Activated naive CD4-positive, alpha-beta T cell treated with anti-CD3 and anti-CD28 coated beads, Interleukin-2, amount 50 U/mL, for 24 hours (primary cell): ENCODE measurements around the gene SALL1.

Source experiments
- H3K27ac Mint-ChIP-seq: one replicate; pipeline ENCODE4 v1.8.0; 2021; ENCODE audit warnings: mild to moderate bottlenecking, mixed read lengths
- H3K27me3 Mint-ChIP-seq: one replicate; pipeline ENCODE4 v1.8.0; 2021; ENCODE audit warnings: mixed read lengths
- H3K36me3 Mint-ChIP-seq: one replicate; pipeline ENCODE4 v1.8.0; 2021; ENCODE audit warnings: mixed read lengths
- H3K4me1 Mint-ChIP-seq: one replicate; pipeline ENCODE4 v1.8.0; 2021; ENCODE audit warnings: mixed read lengths
- H3K4me3 Mint-ChIP-seq: one replicate; pipeline ENCODE4 v1.8.0; 2021; ENCODE audit warnings: mild to moderate bottlenecking, mixed read lengths
- H3K9me3 Mint-ChIP-seq: one replicate; pipeline ENCODE4 v1.8.0; 2021; ENCODE audit warnings: mixed read lengths

Gene SALL1

DNA sequence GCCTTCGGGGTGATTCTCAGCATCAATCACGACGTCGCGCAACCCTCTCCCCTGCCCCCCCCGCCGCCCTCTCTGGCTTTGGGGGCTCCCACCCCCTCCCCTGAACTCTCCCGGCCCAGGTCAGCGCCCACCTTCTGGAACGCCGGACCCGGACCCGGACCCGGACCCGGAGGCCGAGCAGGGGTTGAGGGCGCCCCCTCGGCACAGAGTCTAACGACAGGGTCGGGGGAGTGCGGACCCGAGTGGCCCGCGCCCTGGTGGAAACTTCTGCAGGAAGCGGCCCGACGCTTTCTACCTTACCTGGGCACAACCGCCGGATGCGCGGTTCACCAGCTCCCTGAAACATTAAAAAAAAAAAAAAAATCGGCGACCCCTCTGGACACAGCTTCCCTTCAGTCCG, 16.2 kb downstream of the SALL1 start:
- no peaks in the 10 kb centered on the region for H3K4me1 Mint-ChIP-seq
- H3K27ac Mint-ChIP-seq: no peak overlapping the region
- H3K4me3 Mint-ChIP-seq: no peak overlapping the region
- H3K27me3 Mint-ChIP-seq: peaks cover 30% of the 10 kb centered on the region
- no peaks in the 10 kb centered on the region for H3K9me3 Mint-ChIP-seq
- H3K36me3 Mint-ChIP-seq: no peaks in the 10 kb centered on the region

DNA sequence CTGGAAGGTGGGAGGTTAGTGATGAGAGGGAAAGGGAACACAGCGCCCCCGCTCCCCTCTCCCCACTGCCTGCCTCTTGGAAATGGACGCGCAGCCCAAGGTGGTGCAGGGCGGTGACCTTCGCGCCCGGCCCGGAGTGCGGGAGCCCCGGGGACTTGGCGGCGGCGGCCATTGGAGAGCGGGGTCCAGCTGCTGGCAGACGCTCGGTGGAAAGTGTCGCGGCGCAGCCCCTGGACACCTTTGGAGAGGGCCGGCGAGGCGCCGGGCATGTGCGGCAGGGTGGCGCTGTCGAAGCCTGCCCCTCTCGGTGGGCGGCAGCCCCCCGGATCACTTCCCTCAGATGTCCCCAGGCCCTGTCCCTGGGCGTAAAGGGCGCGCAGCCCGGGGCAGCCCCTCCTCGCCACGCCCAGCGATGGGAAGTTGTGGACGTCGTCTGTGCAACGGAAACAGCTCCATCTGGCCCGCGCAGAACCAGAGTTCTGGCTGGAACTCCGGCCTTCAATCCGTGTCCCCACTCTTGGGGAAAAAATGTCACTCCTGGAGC, 16.7 kb downstream of the SALL1 start:
- no peaks in the 10 kb centered on the region for H3K4me1 Mint-ChIP-seq
- no peak overlapping the region for H3K4me3 Mint-ChIP-seq
- no peaks in the 10 kb centered on the region for H3K36me3 Mint-ChIP-seq
- no peak overlapping the region for H3K27ac Mint-ChIP-seq
- H3K27me3 Mint-ChIP-seq: peaks cover 27% of the 10 kb centered on the region
- no peaks in the 10 kb centered on the region for H3K9me3 Mint-ChIP-seq

DNA sequence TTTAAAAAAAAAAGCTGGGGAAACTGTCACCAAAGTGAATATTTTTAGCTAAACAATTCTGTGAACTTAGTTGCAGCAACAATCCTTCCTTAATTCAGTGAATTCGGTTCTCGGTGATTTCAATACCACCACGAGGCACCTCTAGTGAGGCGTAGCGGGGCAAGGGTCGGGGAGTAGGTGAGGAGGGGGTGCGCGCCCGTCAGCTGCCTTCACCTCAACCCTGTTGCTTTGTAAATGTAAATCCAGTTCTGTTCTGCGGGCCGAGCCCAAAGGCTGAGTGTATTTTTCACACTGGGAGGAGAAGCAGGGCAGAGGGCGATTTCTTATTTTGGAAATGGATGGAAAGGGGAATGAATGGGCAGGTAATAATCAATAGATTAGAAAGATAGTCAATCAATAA, 17.4 kb downstream of the SALL1 start:
- Mint-ChIP-seq H3K4me3 (no peak overlapping the region), H3K27me3 (peaks cover 24% of the 10 kb centered on the region), H3K9me3 (no peaks in the 10 kb centered on the region), H3K27ac (no peak overlapping the region), H3K4me1 (no peaks in the 10 kb centered on the region), H3K36me3 (no peaks in the 10 kb centered on the region)

DNA sequence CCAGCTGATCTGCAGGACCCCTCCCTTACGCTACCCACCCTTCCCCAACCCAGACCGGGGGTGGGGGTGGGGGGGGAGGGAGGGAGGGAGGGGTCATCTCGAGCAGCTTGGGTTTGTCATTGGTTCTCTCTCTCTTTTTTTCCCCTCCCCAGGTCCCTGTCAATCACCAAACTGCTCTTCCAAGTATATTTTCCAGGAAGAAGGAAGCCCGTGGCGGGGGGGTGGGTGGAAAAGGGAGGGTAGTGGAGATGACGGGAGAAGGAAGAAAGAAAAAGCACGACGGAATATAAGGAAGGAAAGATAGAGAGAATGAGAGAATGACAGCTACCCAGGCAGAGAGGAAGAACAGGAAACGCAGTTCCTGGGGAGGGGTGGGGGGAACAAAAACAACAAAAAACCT, 17.9 kb downstream of the SALL1 start:
- H3K36me3 Mint-ChIP-seq: no peaks in the 10 kb centered on the region

DNA sequence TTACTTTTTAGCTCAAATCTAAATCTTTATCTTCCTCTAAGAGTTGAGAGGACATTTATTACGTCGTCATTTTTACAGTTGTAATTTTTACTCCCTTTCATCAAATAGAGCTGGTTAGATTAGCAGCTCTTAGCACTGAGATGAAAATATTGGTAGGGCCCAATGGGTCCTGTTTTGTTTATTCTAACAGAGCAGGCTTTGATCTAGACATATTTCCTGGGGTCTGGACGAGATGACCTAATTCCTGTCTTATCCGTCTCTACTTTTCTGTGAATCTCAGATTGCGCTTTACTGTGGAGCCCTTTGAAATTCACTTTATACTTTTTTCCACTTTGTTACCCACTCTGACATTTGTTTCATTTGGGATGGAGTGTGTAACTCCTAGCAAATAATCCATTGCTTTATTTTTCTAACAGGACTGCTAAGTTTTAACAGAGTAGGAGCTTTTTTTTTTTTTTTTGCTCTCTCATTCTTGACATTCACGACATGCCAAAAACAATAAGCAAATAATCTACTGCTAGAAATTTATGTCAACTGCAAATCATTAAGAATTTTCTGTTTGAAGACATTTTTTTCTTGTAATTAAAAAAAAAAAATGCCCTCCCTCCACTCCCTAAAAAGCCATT, 18.5 kb downstream of the SALL1 start:
- no peaks in the 10 kb centered on the region for H3K4me1 Mint-ChIP-seq
- peaks cover 26% of the 10 kb centered on the region for H3K27me3 Mint-ChIP-seq
- no peaks in the 10 kb centered on the region for H3K36me3 Mint-ChIP-seq
- H3K27ac Mint-ChIP-seq: no peak overlapping the region
- no peaks in the 10 kb centered on the region for H3K9me3 Mint-ChIP-seq
- no peak overlapping the region for H3K4me3 Mint-ChIP-seq

More for the DNA sequence above, 17.9 kb downstream of the SALL1 start:
- Mint-ChIP-seq H3K4me3 (no peak overlapping the region), H3K9me3 (no peaks in the 10 kb centered on the region), H3K27ac (no peak overlapping the region), H3K27me3 (peaks cover 24% of the 10 kb centered on the region), H3K4me1 (no peaks in the 10 kb centered on the region)

DNA sequence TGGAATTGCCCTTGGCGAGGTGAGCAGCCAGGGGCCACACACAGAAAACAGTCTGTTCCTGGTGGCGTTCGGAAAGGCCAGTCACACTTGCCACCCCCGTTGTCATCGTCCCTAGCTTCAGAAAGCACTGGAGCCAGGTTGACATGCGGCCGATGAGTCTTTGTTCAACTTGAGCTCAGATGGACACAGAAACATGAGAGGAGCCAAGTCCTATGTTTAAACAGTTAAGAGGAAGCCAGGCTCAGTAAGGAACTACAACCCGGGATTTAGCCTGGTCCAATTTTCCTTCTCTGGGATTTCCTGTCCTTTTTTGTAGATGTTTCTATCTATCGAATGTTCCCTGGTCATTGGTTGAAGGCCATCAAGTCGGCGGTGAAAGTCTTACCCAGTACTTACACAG, 19.5 kb downstream of the SALL1 start:
- no peak overlapping the region for H3K27ac Mint-ChIP-seq
- H3K9me3 Mint-ChIP-seq: no peaks in the 10 kb centered on the region
- no peaks in the 10 kb centered on the region for H3K4me1 Mint-ChIP-seq
- H3K27me3 Mint-ChIP-seq: peaks cover 30% of the 10 kb centered on the region
- no peaks in the 10 kb centered on the region for H3K36me3 Mint-ChIP-seq
- no peak overlapping the region for H3K4me3 Mint-ChIP-seq

DNA sequence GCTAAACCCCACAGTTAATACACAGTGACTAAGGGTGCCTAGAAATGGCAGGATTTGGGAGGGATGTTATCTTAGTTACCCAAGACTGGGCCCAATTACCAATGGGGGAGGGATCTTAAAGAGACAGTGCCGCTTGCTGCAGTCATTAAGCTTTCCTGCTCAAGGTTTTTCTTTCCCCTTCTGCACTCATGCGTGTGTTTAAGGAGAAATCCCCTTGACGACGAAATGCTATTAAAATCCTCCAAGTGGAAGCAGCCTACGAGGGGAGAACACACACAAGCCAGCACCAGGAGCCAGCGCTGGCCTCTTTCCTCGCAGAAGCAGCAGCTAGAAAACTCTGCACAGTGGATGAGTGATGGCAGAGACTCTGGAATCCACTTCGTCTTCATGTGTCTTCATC, 22.0 kb downstream of the SALL1 start:
- Mint-ChIP-seq H3K4me3 (no peak overlapping the region), H3K4me1 (no peaks in the 10 kb centered on the region), H3K27me3 (peaks cover 20% of the 10 kb centered on the region), H3K27ac (no peak overlapping the region), H3K36me3 (no peaks in the 10 kb centered on the region), H3K9me3 (no peaks in the 10 kb centered on the region)

DNA sequence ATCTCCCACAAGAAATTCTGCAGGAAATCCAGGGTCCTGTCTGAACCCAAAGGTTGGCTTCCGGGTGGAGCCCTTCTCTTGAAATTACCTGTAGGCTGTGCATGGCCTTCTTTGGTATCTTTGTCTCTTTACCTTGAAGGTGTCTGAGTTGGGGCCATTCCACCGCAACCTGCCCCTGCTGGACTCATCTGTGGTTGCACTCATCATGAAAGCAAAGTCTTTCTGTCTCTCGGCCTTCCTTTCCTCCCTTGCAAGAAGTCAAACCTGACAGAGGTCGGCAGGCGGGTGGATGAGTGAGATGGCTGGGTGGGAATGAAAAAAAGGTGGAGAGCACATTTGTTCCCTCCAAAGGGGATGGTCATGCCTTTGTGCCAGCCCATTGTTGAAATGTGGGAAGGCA, 25.1 kb downstream of the SALL1 start:
- H3K36me3 Mint-ChIP-seq: no peaks in the 10 kb centered on the region
- peaks cover 6% of the 10 kb centered on the region for H3K9me3 Mint-ChIP-seq
- no peak overlapping the region for H3K27ac Mint-ChIP-seq
- no peaks in the 10 kb centered on the region for H3K4me1 Mint-ChIP-seq
- peaks cover 14% of the 10 kb centered on the region for H3K27me3 Mint-ChIP-seq
- H3K4me3 Mint-ChIP-seq: no peak overlapping the region

DNA sequence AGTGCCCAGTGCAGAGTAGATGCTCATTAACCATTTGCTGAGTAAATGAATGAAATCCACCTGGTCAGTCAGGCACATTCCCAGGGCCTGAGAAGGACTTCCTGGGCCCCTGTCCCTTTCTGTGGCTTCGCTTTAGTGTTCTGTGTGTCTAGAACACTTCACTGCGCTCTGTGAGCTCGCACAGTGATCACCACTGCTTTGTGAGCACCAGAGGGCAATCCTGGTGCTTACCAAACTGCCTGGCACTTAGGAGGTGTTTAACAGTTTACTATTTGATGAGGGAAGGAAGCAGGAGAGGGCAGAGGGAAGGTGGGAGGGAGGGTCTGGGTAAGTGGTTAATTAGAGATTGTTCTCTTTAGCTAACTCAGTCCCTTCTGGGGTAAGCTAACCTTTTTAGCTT, 26.2 kb downstream of the SALL1 start:
- peaks cover 14% of the 10 kb centered on the region for H3K27me3 Mint-ChIP-seq
- no peak overlapping the region for H3K27ac Mint-ChIP-seq
- H3K4me1 Mint-ChIP-seq: no peaks in the 10 kb centered on the region
- peaks cover 6% of the 10 kb centered on the region for H3K9me3 Mint-ChIP-seq
- no peak overlapping the region for H3K4me3 Mint-ChIP-seq
- H3K36me3 Mint-ChIP-seq: no peaks in the 10 kb centered on the region

DNA sequence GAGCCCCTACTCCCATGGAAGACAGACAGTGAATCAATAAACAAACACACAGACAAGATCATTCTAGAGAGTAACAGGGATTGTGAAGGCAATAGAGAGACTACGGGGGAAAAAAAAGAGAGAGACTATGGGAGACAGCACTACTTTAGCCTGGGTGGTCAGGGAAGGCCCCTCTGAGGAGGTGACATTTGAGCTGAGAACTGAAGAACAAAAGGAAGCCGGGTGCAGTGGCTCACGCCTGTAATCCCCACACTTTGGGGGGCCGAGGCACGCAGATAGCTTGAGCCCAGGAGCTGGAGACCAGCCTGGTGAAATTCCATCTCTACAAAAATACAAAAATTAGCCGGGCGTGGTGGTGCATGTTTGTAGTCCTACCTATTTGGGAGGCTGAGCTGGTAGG, 29.2 kb downstream of the SALL1 start:
- no peaks in the 10 kb centered on the region for H3K36me3 Mint-ChIP-seq
- no peaks in the 10 kb centered on the region for H3K4me1 Mint-ChIP-seq
- no peak overlapping the region for H3K27ac Mint-ChIP-seq

DNA sequence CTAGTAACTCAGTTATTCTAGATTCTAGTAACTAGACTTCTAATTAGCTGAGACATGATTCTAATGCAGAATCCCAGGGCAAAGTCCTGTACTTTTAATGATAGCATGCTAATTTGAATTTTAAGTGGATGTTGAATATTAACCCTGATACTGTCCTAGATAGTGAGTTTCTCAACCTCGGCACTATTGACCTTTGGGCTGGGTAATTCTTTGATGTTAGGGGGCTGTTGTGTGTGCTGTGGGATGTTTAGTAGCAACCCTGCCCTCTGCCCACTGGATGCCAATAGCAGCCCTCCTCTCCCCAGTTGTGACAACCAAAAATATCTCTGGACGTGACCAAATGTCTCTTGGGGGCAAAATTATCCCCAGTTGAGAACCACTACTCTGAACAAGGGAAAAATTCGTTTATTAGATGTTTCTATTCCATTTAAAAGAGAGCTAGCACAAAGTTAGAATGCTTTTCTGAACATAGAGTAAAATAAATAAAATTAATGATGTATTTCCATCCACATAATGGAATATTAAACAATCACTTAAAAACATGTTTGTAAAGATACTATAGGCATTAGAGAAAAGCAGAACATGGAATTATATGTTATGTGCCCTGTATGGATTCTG, 30.2 kb downstream of the SALL1 start:
- Mint-ChIP-seq H3K9me3 (peaks cover 6% of the 10 kb centered on the region), H3K27ac (no peak overlapping the region), H3K36me3 (no peaks in the 10 kb centered on the region), H3K27me3 (peaks cover 15% of the 10 kb centered on the region), H3K4me3 (no peak overlapping the region), H3K4me1 (no peaks in the 10 kb centered on the region)

More for the DNA sequence above, 29.2 kb downstream of the SALL1 start:
- peaks cover 11% of the 10 kb centered on the region for H3K27me3 Mint-ChIP-seq
- no peak overlapping the region for H3K4me3 Mint-ChIP-seq
- H3K9me3 Mint-ChIP-seq: peaks cover 6% of the 10 kb centered on the region

DNA sequence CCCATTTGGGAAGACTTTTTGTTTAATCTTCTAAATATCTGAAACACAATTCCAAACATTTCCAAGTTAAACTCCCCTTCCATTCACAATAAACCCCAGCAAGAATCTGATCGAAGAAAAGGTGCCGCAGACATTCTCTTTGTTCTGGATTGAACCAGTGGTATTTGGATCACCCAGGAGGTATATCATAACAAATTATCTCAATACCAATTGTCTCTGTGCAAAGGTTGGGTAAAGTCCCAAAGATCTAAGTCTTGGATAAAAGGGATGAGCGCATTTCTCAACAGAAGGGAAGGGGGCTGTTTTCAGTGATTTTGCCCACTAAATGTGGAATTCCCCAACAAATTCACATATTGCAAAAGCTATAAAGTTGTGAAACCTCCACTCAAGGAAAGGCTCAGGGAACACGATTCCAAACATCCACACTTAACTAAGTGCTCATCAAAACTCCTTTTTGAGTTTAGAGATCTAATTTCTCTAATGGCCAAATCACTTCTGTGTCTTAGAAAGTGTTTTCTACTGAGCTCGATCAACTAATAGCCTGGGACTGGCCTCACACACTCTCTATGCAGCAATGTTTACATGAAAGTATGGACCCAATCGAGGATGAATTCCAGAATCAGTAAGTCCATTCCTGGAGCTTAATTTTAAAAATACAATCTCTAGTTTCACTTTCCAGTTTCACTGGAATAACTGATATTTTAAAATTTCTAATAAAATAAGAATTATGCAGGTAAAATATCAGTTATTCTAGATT, 30.9 kb downstream of the SALL1 start:
- Mint-ChIP-seq H3K27ac (no peak overlapping the region), H3K36me3 (no peaks in the 10 kb centered on the region), H3K4me1 (no peaks in the 10 kb centered on the region), H3K9me3 (peaks cover 6% of the 10 kb centered on the region), H3K27me3 (peaks cover 19% of the 10 kb centered on the region), H3K4me3 (no peak overlapping the region)

DNA sequence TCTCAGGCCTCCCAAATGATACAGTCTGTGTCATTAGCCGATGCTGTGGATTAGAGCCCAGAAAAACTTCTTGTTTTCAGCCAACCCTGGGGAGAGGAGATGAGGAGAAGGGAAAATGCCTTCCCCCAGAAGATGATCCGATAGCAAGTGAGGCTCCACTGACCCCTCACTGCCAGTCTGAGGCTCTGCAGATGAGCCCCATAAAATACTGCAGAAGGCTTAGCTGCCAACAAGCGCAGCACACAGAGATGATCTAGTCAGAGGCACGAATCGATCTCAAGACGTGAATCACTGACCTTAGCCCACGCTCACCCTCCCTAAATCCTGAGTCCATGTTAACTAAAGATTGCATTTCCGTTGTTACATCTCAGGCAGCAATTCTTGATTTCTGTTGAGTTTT, 31.5 kb downstream of the SALL1 start:
- Mint-ChIP-seq H3K27me3 (peaks cover 23% of the 10 kb centered on the region), H3K36me3 (no peaks in the 10 kb centered on the region), H3K9me3 (peaks cover 6% of the 10 kb centered on the region), H3K4me3 (no peak overlapping the region), H3K27ac (no peak overlapping the region), H3K4me1 (no peaks in the 10 kb centered on the region)

DNA sequence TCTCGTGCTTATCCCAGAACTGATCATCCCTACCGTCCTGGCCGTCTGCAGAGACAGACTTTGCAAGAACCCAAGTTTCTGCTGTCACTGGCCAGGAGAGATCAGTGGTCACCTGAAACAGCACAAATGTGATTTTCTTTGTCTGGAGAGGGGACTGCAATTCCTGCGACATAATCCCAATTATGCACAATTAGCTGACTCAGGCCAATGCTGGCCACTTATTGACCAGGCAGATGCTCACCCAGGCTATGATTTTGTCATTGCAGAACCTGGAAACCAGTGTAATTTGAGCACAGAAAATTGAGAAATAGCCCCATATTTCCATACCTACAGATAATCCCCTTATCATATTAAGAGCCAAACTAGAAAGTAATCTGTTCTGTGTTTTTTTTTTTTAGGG, 34.7 kb downstream of the SALL1 start:
- no peak overlapping the region for H3K4me3 Mint-ChIP-seq
- H3K36me3 Mint-ChIP-seq: no peaks in the 10 kb centered on the region
- no peak overlapping the region for H3K27ac Mint-ChIP-seq
- H3K27me3 Mint-ChIP-seq: peaks cover 29% of the 10 kb centered on the region
- no peaks in the 10 kb centered on the region for H3K9me3 Mint-ChIP-seq
- H3K4me1 Mint-ChIP-seq: no peaks in the 10 kb centered on the region

DNA sequence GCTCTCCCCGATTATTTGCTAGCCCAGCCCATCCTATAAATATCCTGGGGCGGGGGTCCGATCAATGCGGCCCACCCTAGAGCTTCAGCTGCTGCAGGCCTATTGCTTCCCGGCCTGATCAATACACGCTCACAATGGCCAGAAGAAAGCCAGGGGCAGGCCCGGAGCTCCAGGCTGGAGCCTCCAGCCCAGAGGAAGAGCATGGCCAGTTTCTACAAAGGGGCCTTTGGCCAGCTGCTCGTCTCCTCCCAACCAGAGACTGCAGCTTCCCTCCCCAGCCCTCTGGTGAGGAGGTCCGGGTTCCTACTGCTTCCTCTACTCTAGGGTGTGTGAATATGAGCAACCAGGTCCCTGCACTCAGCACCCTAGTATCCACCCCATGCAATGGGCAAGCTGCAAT, 36.7 kb downstream of the SALL1 start:
- Mint-ChIP-seq H3K27ac (no peak overlapping the region), H3K27me3 (peaks cover 32% of the 10 kb centered on the region), H3K4me3 (no peak overlapping the region), H3K36me3 (no peaks in the 10 kb centered on the region), H3K9me3 (no peaks in the 10 kb centered on the region), H3K4me1 (no peaks in the 10 kb centered on the region)
